ENCODE measurements around the gene INPPL1.

DNA sequence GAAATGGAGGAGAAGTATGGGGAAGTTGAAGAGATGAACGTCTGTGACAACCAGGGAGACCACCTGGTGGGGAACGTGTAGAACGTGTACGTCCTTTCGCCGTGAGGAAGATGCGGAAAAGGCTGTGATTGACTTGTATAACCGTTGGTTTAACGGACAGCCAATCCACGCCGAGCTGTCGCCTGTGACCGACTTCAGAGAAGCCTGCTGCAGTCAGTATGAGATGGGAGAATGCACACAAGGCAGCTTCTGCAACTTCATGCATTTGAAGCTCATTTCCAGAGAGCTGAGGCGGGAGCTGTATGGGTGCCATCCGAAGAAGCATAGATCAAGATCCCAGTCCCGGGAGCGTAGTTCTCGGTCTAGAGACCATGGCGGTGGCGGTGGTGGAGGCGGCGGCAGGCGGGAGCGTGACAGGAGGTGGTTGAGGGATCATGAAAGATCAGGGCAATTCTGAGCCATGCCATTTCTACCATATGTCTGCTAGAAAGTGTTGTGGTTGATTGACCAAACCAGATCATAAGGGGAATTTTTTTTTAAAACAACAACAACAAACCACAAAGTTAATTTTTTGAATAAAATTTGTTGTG, 56.3 kb downstream of the INPPL1 start:
- TF ChIP-seq EZH2 (IDR thresholded peaks at IDR 0.05), result no peak
- TF ChIP-seq POLR2AphosphoS5 (IDR thresholded peaks at IDR 0.05; ENCODE audit: borderline replicate concordance, low read depth, low read length), result no peak
- TF ChIP-seq FOXP2 (optimal IDR thresholded peaks at IDR 0.05; ENCODE audit: control extremely low read depth, extremely low read length, insufficient read depth), result no peak

All from SK-N-MC (cell line).